K562 (cell line): Measurements from ENCODE around the gene LLGL2.

Experiments used
- CTCF ChIP-seq, 3 experiments: IDR thresholded peaks in 2 of 3; conservative IDR thresholded peaks in 1 of 3; 2 replicates each; pipeline ENCODE4 v1.5.1; 2011 to 2012; ENCODE audit warnings: low read length in 3 of 3, mild to moderate bottlenecking in 3 of 3, control low read depth in 2 of 3, improper control_type of control experiment in 1 of 3, inconsistent platforms in 1 of 3, low read depth in 1 of 3, mixed read lengths in 1 of 3, moderate library complexity in 1 of 3; ENCODE audit not compliant: insufficient read depth in 2 of 3
- FOXJ3 ChIP-seq: sonication (generic); formaldehyde crosslinking; IDR thresholded peaks from 2 replicates; pipeline ENCODE4 v1.4.0; 2020; ENCODE audit warnings: mild to moderate bottlenecking, missing genetic modification reagents
- GATA2 ChIP-seq: sonication (generic); formaldehyde crosslinking; IDR thresholded peaks from 2 replicates; pipeline ENCODE4 v1.4.0; 2020; ENCODE audit warnings: mild to moderate bottlenecking, missing genetic modification reagents
- ZFP30 ChIP-seq: fragments of 250-450 bp; sonication (Bioruptor Pico); IDR thresholded peaks from 2 replicates; pipeline ENCODE4 v1.8.0; 2022; ENCODE audit warnings: moderate library complexity, mild to moderate bottlenecking, inconsistent platforms, borderline replicate concordance
- ZNF316 ChIP-seq: fragments of 450-650 bp; IDR thresholded peaks from 2 replicates; pipeline ENCODE4 v1.6.1; 2016

- TF ChIP-seq ZNF316, result no peak
- no peak for TF ChIP-seq GATA2
- TF ChIP-seq ZFP30 (CRISPR knock-in tag), result no peak
- no peak for TF ChIP-seq FOXJ3 (CRISPR knock-in tag)
- TF ChIP-seq CTCF (IDR thresholded peaks at IDR 0.05 in 2 of 3, conservative IDR thresholded peaks at IDR 0.05 in 1 of 3; ENCODE audit: insufficient read depth in 2 of 3, low read depth in 1 of 3, low read length in 3 of 3), result no peak
Measured at GRCh38 chr17:75611851-75612429, 86.4 kb downstream of the LLGL2 start.
